Measurements from ENCODE around the gene SGMS1.
"Not testable (repeated sequence)": the region's sequence is repeated elsewhere in the genome, so short reads cannot be mapped to it uniquely, and the experiment has no call there.

SGMS1 gene

GRCh38 chr10:50496228-50496627, 127.5 kb downstream of the SGMS1 start:
- intact Hi-C loops (cut with DNase I) = no loop called here
- no peak for DNase-seq

- intact Hi-C loops (cut with DNase I) = no loop called here
- no peak for DNase-seq
Observed at GRCh38 chr10:50490241-50490640, 133.5 kb downstream of the SGMS1 start.

- intact Hi-C loops (cut with DNase I); DNase-seq: not testable (repeated sequence)
Observed at GRCh38 chr10:50484550-50484949, 139.2 kb downstream of the SGMS1 start.

GRCh38 chr10:50480054-50481007, 143.4 kb downstream of the SGMS1 start:
- no peak for DNase-seq
- intact Hi-C loops (cut with DNase I) = no loop called here

GRCh38 chr10:50477287-50478203, 146.2 kb downstream of the SGMS1 start:
- no peak for DNase-seq
- intact Hi-C loops (cut with DNase I) = no loop called here

GRCh38 chr10:50473756-50474155, 150.0 kb downstream of the SGMS1 start:
- intact Hi-C loops (cut with DNase I) = no loop called here

GRCh38 chr10:50472914-50473313, 150.8 kb downstream of the SGMS1 start:
- no peak for DNase-seq
- intact Hi-C loops (cut with DNase I) = no loop called here

More at GRCh38 chr10:50473756-50474155, 150.0 kb downstream of the SGMS1 start:
- DNase-seq = no peak

GRCh38 chr10:50471583-50471975, 152.2 kb downstream of the SGMS1 start:
- intact Hi-C loops (cut with DNase I) = no loop called here

GRCh38 chr10:50470798-50471582, 152.8 kb downstream of the SGMS1 start:
- intact Hi-C loops (cut with DNase I) = no loop called here
- DNase-seq = no peak

More at GRCh38 chr10:50471583-50471975, 152.2 kb downstream of the SGMS1 start:
- DNase-seq = no peak

GRCh38 chr10:50470345-50470744, 153.4 kb downstream of the SGMS1 start:
- no peak for DNase-seq
- intact Hi-C loops (cut with DNase I) = no loop called here

- intact Hi-C loops (cut with DNase I) = no loop called here
- no peak for DNase-seq
Observed at GRCh38 chr10:50469778-50470193, 154.0 kb downstream of the SGMS1 start.

GRCh38 chr10:50469288-50469687, 154.5 kb downstream of the SGMS1 start:
- intact Hi-C loops (cut with DNase I) = no loop called here
- DNase-seq = no peak

GRCh38 chr10:50467209-50467608, 156.5 kb downstream of the SGMS1 start:
- intact Hi-C loops (cut with DNase I) = no loop called here
- DNase-seq = no peak

GRCh38 chr10:50464004-50464409, 159.7 kb downstream of the SGMS1 start:
- intact Hi-C loops (cut with DNase I) = no loop called here
- no peak for DNase-seq

- DNase-seq = no peak
- intact Hi-C loops (cut with DNase I) = no loop called here
Observed at GRCh38 chr10:50461834-50462233, 161.9 kb downstream of the SGMS1 start.

GRCh38 chr10:50461123-50461522, 162.6 kb downstream of the SGMS1 start:
- intact Hi-C loops (cut with DNase I) = no loop called here
- no peak for DNase-seq

GRCh38 chr10:50456719-50457118, 167.0 kb downstream of the SGMS1 start:
- DNase-seq = no peak
- intact Hi-C loops (cut with DNase I) = no loop called here

GRCh38 chr10:50453940-50454339, 169.8 kb downstream of the SGMS1 start:
- no peak for DNase-seq
- intact Hi-C loops (cut with DNase I) = no loop called here

GRCh38 chr10:50452603-50453002, 171.2 kb downstream of the SGMS1 start:
- DNase-seq = no peak
- intact Hi-C loops (cut with DNase I) = no loop called here

- no peak for DNase-seq
- intact Hi-C loops (cut with DNase I) = no loop called here
Observed at GRCh38 chr10:50447691-50448090, 176.1 kb downstream of the SGMS1 start.
